Prostate gland (tissue), 2 donors: ENCODE measurements around the gene ARHGAP26.

ENCODE experiments used
- POLR2A ChIP-seq: fragments of 450-650 bp; IDR thresholded peaks from one replicate; pipeline ENCODE4 v1.6.1; 2016; ENCODE audit warnings: antibody characterized with exemption, mild to moderate bottlenecking
- POLR2AphosphoS5 ChIP-seq: sonication (generic); formaldehyde crosslinking; IDR thresholded peaks from one replicate; pipeline ENCODE4 v1.6.1; 2017; ENCODE audit warnings: antibody characterized with exemption
- TF ChIP-seq, protein P1 (sequence below), 4 experiments: fragments of 200-600 bp in 2 of 4; fragments of 450-650 bp in 2 of 4; sonication (generic) in 2 of 4; IDR thresholded peaks; 1 replicate in 3 of 4; 2 replicates in 1 of 4; pipeline ENCODE4 v1.5.1; 2016 to 2019; ENCODE audit warnings: antibody characterized with exemption in 4 of 4, mild to moderate bottlenecking in 2 of 4, moderate library complexity in 2 of 4

DNA sequence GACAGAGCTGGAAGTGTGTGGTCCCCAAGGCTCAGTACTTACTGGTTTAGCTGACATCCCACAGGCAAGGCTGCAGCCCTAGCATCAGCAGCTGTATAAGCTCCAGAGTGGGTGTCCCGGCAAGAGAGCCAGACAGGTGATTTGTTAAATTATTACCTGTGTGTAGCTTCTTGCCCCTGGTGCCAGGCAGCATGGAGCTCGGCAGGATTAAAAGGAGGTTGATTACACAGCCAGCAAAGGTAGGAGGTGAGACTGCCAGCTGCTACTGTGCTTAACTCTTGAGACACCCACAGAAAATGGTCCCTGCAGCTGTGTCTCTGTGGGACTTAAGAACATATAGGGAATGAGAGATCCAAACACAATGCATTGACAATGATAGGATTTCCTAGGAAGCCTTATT lies 54.2 kb downstream of the ARHGAP26 start:
- TF ChIP-seq, protein P1, sequence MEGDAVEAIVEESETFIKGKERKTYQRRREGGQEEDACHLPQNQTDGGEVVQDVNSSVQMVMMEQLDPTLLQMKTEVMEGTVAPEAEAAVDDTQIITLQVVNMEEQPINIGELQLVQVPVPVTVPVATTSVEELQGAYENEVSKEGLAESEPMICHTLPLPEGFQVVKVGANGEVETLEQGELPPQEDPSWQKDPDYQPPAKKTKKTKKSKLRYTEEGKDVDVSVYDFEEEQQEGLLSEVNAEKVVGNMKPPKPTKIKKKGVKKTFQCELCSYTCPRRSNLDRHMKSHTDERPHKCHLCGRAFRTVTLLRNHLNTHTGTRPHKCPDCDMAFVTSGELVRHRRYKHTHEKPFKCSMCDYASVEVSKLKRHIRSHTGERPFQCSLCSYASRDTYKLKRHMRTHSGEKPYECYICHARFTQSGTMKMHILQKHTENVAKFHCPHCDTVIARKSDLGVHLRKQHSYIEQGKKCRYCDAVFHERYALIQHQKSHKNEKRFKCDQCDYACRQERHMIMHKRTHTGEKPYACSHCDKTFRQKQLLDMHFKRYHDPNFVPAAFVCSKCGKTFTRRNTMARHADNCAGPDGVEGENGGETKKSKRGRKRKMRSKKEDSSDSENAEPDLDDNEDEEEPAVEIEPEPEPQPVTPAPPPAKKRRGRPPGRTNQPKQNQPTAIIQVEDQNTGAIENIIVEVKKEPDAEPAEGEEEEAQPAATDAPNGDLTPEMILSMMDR (IDR thresholded peaks at IDR 0.05), result no peak
- TF ChIP-seq POLR2A, result no peak
- no peak for TF ChIP-seq POLR2AphosphoS5
